Measurements from ENCODE around the gene FLVCR2. TPM values are rescaled to one million over a fixed set of nuclear protein-coding genes. Genes with fewer than 3 reads are reported as not detected.

The FLVCR2 gene
- total and polyA plus RNA-seq, 8 donors, result 4.3 to 30.9 (median 7.9) TPM

DNA sequence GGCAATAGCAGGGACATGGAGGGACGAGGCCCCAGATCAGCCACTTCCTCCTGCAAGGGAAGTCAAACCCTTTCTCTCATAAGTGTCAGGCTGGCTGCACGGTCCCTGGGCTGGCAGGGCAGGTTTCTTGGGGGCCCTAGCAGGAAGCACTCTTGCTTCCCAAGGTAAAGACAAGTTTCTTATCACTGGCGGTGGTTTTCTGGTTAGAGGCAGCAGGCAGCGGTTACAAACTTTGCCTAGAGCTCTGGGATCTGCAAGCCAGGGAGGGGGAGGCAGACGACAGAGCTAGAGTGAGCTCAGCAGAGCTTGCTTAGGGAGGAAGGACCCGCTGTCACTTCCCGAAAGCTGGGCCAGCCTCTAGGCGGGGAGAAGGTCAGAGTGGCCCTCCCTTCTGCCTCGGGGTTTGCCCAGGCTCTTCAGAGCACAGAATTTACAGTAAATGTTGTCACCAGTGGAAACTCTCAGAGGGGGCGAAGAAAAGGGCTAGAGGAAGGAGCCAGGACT is 35.8 kb upstream of the FLVCR2 start:
- DNase-seq, result peak; percentile 28 to 94 (median 74)
- H3K4me3 ChIP-seq, result peak overlapping the region in 1 of 2 donors; percentile 17
- peak overlapping the region; percentile 72 to 96 for H3K27ac ChIP-seq
- H3K27me3 ChIP-seq, result no peaks in the 10 kb centered on the region
- peaks cover 0 to 16% of the 10 kb centered on the region in 2 donors for H3K36me3 ChIP-seq
- intact Hi-C loops (cut with DNase I), result no loop called here
- ATAC-seq, result peak; percentile 98
- peaks cover 7 to 65% of the 10 kb centered on the region in 2 donors for H3K4me1 ChIP-seq
- TF ChIP-seq CTCF (IDR thresholded peaks at IDR 0.05), result no peak
- H3K9me3 ChIP-seq, result no peaks in the 10 kb centered on the region

GRCh38 chr14:75543253-75543652 is 35.2 kb upstream of the FLVCR2 start:
- peak overlapping the region in 1 of 2 donors; percentile 17 for H3K4me3 ChIP-seq
- H3K27me3 ChIP-seq, result no peaks in the 10 kb centered on the region
- peak overlapping the region; percentile 72 to 96 for H3K27ac ChIP-seq
- DNase-seq (no peak), ATAC-seq (no peak)
- TF ChIP-seq CTCF (IDR thresholded peaks at IDR 0.05), result no peak
- intact Hi-C loops (cut with DNase I), result no loop called here
- H3K36me3 ChIP-seq, result peaks cover 0 to 22% of the 10 kb centered on the region in 2 donors
- no peaks in the 10 kb centered on the region for H3K9me3 ChIP-seq
- peaks cover 7 to 60% of the 10 kb centered on the region in 2 donors for H3K4me1 ChIP-seq

DNA sequence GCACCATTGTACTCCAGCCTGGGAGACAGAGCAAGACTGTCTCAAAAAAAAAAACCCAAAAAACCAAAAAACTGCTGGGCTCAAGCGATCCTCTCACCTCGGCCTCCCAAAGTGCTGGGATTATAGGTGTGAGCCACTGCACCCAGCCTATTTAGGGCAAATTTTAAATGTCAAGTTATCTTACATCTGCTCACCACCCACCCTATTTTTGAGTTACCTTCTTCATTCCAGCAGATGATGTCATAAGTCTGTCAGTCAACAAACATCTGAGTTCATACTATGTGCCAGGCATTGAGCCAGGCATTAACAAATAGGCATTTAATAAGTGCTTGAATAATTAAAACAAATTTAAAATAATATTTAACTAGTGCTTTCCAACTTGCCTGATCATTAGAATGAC is 34.6 kb upstream of the FLVCR2 start:
- no peak for TF ChIP-seq CTCF (IDR thresholded peaks at IDR 0.05)
- H3K9me3 ChIP-seq, result no peaks in the 10 kb centered on the region
- intact Hi-C loops (cut with DNase I), result no loop called here
- peaks cover 7 to 59% of the 10 kb centered on the region in 2 donors for H3K4me1 ChIP-seq
- H3K27me3 ChIP-seq, result no peaks in the 10 kb centered on the region
- DNase-seq (no peak), ATAC-seq (no peak)
- peak overlapping the region; percentile 72 to 96 for H3K27ac ChIP-seq
- no peak overlapping the region for H3K4me3 ChIP-seq
- H3K36me3 ChIP-seq, result peaks cover 0 to 25% of the 10 kb centered on the region in 2 donors

- no peak for TF ChIP-seq CTCF (IDR thresholded peaks at IDR 0.05)
- no peak overlapping the region for H3K4me3 ChIP-seq
- no peaks in the 10 kb centered on the region for H3K27me3 ChIP-seq
- H3K9me3 ChIP-seq, result no peaks in the 10 kb centered on the region
- ATAC-seq, result no peak
- H3K27ac ChIP-seq, result no peak overlapping the region
- peaks cover 7 to 39% of the 10 kb centered on the region in 2 donors for H3K4me1 ChIP-seq
- peaks cover 0 to 25% of the 10 kb centered on the region in 2 donors for H3K36me3 ChIP-seq
- intact Hi-C loops (cut with DNase I), result no loop called here
- DNase-seq, result no peak
These were observed 32.5 kb upstream of the FLVCR2 start for GRCh38 chr14:75545907-75546306.

GRCh38 chr14:75547552-75548250 is 30.7 kb upstream of the FLVCR2 start:
- Histone ChIP-seq H3K4me1 (peaks cover 7 to 22% of the 10 kb centered on the region in 2 donors), H3K36me3 (peaks cover 0 to 25% of the 10 kb centered on the region in 2 donors), H3K27ac (no peak overlapping the region), H3K9me3 (no peaks in the 10 kb centered on the region), H3K4me3 (no peak overlapping the region), H3K27me3 (no peaks in the 10 kb centered on the region)
- intact Hi-C loops (cut with DNase I), result no loop called here
- DNase-seq (peak in 1 of 4 donors; percentile 14), ATAC-seq (no peak)
- TF ChIP-seq CTCF (IDR thresholded peaks at IDR 0.05), result no peak

Measured in left lung (tissue), 10 donors.